Skeletal muscle cell (primary cell): ENCODE measurements around the gene SGSH.

Source experiments
- DNase-seq: peaks from one replicate; pipeline ENCODE4 v3.0.0-alpha.2; 2010; ENCODE audit warnings: low read depth
- H3K4me3 ChIP-seq: 2 replicates; pipeline ENCODE4 v1.5.1; 2011; ENCODE audit warnings: low read depth, mild to moderate bottlenecking, control low read depth, low read length, moderate library complexity

Gene SGSH

DNA sequence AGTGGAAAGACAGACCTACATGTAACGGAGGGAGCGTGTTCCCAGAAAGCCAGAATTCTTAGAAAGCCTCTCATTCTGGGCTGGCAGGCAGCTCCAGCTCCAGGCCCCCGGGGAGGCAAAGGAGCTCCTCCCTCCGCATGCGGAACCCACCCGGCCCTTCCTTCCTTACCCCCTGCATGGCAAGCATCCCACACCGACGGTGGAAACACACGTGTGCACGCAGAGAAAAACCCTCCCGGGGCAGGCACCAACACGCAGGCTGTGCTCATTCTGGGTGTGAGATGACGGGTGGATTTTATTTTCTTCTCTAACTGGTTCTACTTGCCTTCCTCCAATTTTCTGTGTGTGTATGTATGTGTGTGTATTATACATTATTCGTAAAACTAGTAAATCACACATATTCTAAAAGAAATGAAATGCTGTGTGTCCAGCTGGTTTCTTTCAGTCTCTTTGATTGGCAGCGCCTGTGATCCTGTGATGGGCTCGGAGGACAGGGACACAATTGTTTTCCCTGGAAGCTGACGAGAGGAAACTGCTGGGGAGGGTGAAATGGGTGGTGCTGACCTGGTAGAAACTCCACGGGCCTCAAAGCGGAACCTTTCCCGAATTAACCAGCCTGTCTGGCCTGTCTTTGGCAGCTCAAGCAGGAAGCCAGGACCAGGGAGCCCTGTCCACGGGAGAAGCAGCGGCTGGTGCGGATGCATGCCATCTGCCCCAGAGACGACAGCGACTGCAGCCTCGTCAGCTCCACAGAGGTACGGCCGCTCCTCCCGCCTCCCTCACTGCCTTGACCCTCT is 28.1 kb downstream of the SGSH start:
- no peak overlapping the region for H3K4me3 ChIP-seq
- DNase-seq: no peak

DNA sequence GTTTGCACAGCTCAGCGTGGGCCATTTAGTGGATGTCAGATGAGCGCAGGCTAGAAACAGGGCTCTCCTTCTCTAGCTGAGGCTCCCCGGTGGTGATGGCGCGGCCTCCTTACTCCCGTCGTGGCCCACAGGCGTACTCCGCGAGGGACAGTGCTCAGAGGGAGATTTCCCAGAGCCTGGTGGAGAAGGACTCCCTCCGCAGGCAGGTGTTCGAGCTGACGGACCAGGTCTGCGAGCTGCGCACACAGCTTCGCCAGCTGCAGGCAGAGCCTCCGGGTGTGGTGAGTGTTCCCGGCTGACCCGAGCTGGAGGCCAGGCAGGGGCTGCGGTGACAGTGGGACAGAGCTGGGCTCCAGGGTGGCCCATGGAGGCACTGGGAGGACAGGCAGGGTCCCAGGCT is 28.9 kb downstream of the SGSH start:
- DNase-seq: no peak
- H3K4me3 ChIP-seq: no peak overlapping the region

DNA sequence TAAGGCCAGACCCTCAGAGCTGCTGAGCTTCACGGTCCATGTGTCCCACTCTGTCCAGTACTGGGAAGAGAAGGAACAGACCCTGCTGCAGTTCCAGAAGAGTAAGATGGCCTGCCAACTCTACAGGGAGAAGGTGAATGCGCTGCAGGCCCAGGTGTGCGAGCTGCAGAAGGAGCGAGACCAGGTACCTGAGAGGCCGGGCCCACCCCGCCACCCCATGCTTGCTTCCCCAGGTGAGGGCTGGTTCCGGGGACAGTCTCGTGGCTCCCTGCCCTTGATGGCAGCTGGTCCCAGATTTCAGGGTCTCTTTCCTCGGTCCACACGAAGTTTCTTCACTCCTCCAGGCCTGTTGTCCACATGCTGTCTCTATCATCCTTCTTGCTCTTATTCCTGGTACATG is 29.4 kb downstream of the SGSH start:
- no peak for DNase-seq
- no peak overlapping the region for H3K4me3 ChIP-seq

DNA sequence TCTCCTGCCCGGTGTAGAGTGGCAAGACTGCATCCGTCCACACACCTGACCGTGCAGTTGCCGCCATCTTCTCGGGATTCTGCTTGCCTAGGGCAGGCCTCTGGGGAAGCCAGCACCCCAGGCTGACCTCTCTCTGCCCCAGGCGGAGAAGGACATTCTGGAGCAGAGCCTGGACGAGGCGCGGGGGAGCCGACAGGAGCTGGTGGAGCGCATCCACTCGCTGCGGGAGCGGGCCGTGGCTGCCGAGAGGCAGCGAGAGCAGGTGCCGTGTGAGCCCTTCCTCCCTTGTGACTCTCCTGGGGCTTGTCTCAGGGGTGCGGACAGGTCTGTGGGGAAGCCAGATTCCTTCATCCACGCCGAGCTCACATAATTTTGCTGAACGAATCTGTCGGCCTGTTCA is 30.5 kb downstream of the SGSH start:
- no peak for DNase-seq
- no peak overlapping the region for H3K4me3 ChIP-seq

DNA sequence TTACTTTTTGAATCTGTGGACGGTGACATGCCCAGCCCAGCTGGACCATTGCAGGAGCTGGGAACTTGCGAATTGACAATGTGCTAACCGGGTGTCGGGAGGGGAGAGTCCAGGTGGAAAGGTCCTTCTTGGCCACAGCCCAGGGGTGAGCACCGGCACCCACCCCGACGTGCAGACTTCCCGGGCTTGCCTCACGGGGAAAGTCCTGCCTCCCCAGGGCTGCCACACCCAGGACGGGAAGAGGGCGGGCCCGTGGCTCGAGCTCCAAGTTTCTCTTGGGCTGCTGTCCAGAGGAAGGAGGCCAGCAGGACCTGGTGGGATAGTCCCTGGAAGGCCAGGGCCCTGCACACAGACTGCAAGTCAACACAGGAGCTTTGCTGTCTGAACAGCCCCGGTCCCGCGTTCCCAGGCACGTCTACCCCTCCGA is 32.6 kb downstream of the SGSH start:
- H3K4me3 ChIP-seq: peak overlapping the region; percentile 12
- DNase-seq: no peak

DNA sequence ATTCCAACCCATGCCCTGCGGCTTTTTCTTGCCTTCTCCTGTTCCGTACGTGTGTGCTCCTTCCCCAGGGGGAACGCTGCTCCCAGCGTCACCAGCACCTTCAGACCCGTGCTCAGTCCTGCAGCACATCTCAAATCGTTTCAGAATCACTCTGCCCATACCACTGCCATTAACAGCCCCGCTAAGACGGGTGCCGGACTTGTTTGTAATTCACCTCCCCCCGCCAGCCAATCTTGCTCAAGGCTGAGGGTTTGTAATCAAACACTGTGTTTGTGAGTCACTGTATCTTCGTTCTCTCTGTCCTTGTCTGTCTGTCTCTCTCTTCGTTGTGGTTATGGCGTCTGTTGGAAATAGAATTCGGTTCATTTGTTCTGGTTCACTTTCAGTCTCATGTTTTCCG is 33.0 kb downstream of the SGSH start:
- DNase-seq: peak; percentile 10
- no peak overlapping the region for H3K4me3 ChIP-seq

DNA sequence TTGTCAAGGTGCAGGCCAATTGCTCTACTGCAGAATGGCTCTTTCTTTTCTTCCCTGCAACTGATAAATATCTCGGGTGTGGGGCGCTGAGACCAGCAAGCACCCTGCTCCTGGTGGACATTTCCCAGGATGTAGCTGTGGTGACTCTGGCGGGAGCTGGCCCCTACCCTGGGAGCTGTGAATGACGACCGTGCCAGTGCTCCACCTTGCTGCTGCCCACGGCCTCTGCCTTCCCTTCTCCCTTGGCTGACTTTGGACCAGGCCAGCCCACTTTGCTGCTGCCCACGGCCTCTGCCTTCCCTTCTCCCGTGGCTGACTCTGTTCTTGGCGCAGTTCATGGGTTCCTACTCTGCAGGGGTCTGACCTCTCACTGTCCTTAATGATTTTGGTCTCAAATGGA is 34.2 kb downstream of the SGSH start:
- H3K4me3 ChIP-seq: no peak overlapping the region
- DNase-seq: no peak

DNA sequence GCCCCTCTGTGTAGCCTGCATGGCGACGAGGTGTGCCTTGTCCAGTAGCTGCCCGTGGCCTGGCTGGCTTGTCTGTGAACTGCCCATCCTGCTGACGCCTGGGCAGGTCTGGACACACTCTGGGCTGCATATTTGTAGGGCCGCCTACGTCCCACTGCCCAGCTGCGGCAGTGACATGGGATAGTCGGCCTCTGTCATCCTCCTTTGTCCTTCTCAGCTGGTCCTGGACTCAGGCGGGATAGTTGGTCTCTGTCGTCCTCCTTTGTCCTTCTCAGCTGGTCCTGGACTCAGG is 35.8 kb downstream of the SGSH start:
- H3K4me3 ChIP-seq: no peak overlapping the region
- no peak for DNase-seq

DNA sequence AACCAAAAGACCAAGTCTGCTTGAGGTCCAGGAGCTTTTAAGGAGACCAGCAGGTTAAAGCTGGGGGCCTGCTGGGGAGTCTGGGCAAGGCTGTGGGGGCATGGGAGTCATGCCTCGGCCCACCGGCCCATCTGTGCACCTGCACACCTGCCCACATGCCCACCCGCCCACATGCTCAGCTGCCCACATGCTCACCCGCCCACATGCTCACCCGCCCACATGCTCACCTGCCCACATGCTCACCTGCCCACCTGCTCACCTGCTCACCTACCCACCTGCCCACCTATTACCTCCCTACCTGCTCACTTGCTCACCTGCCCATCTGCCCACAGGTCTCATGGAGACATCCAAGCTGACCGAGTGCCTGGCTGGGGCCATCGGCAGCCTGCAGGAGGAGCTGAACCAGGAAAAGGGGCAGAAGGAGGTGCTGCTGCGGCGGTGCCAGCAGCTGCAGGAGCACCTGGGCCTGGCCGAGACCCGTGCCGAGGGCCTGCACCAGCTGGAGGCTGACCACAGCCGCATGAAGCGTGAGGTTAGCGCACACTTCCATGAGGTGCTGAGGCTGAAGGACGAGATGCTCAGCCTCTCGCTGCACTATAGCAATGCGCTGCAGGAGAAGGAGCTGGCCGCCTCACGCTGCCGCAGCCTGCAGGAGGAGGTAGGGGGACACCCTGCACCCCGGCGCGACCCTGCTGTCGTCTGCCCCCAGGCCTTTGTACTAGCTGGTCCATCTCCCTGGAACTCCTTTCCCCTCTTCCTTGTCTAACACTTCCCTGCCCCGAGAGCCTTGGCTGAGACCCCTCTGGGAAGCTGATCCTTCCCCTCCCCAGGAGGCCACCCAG is 36.3 kb downstream of the SGSH start:
- no peak overlapping the region for H3K4me3 ChIP-seq

DNA sequence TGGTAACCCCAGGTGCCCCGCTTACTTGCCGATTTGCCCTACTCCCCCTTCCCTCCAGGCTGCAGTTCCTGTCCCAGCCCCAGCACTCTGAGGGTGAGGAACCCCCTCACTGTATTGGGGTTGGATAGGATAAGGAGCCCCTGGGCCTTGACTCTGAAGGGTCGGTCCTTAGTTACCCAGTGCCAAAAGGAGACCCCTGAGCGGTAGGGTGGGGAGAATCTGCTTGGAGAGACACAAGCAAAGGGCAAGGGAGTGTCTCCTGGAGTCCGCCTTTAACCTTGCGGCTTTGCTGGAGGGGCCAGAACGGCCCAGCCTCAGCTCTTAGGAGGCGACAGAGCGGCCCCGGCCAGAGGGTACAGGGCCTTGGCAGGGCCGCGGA is 37.3 kb downstream of the SGSH start:
- no peak overlapping the region for H3K4me3 ChIP-seq
- DNase-seq: no peak

More for the DNA sequence above, 36.3 kb downstream of the SGSH start:
- no peak for DNase-seq

DNA sequence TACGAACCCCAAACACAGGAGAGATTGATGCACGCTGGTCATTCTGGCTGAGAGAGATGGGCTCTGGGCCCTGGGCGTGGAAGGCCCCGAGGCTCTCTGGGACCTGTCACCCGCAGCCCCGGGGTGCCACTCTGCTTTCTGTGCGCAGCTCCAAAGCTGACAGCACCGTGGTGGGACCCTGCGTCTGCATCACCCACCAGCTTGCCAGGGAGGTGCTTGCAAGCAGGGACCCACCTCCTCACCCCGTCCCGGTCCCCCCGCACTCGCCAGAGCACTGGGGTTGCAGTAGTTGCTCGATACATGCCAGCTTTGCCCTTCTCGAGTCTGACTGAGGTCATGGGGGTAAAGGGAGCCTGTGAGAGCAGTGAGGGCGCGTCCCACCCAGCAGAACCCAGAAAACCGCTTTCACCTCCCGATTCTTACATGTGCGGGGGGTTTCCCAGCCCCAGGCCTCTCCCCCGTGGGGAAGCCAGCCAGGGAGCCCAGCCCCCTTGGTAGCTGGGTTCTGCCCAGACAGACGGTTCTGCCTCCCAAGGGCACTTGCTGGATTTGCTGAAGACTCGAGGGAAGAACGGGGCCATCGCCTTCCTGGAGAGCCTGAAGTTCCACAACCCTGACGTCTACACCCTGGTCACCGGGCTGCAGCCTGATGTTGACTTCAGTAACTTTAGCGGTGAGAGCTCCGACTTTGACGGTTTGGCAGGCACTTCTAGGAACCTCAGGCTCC is 37.9 kb downstream of the SGSH start:
- no peak for DNase-seq
- H3K4me3 ChIP-seq: no peak overlapping the region

DNA sequence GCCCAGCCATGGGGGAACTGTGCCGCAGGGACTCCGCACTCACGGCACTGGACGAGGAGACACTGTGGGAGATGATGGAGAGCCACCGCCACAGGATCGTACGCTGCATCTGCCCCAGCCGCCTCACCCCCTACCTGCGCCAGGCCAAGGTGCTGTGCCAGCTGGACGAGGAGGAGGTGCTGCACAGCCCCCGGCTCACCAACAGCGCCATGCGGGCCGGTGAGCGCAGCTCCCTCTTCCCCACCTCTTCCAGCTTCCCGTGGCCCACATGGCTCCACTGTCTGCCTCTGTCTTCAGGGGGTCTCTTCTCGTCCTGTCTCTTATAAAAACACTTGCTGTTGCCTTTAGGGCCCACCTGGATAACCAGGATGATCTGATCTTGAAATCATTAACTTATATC is 38.7 kb downstream of the SGSH start:
- no peak for DNase-seq
- no peak overlapping the region for H3K4me3 ChIP-seq

DNA sequence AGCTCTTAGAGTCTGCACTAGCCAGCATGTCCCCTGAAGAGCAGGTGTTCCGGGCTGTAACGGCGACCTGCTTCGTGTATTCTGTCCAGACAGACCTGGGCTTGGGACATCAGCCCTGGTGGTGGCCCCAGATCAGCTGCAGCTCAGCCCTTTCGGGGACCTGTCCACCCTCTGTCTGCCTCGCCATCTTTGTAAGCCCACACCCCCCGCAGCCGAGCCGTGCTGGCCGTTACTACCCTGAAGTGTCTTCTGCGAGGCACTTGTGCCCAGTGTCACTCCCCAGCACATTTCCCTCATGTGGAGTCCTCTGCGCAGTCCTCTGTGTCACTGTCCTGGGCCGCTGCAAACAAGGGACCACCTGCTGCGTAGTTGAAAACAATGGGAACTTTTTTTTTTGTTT is 39.9 kb downstream of the SGSH start:
- no peak overlapping the region for H3K4me3 ChIP-seq
- DNase-seq: no peak

DNA sequence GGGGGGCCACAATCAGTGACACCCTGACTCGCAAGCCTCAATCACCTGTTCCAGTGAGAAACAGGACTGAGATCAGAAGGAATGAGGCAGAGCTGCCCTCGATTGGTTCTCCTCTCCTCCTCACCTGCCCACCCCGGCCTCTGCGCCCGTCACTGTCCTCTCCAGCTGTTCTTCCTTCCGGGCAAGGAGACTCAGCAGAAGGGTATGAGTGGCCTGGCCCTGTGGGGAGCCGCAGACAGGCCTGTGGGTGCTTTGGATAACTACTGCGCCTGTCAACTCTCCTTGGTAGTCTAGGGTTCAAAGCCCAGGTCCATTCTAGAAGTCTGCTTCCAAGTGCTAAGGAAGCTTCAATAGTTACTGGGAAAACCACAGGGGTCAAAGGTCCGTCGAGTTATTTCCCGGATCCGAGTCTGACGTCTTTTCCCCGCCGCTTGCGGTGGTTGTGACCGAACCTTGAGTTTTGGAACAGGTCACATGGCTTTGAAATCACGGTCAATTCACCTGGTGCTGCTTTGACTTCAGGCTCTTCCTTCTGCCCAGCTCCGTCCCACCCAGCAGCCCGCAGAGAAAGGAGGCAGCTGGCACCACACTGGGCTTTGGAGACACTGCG is 42.0 kb downstream of the SGSH start:
- DNase-seq: no peak

DNA sequence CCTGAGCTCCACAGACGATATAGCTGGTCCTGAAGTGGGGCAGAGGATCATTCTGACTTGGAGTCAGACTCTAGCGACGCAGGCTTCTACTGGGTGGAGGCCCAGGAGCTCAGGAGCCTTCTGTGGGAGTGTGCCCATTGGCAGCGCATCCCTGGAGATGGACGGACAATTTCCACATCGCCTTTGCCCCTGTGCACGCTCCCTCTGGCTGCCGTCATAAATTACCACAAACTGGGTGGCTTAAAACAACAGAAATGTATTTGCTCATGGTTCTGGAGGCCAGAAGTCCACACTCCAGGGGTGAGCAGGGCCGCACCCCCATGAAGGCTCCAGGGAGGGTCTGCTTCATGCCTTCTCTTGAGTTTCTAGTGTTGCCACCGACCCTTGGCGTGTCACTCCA is 43.4 kb downstream of the SGSH start:
- no peak overlapping the region for H3K4me3 ChIP-seq
- DNase-seq: no peak

More for the DNA sequence above, 42.0 kb downstream of the SGSH start:
- no peak overlapping the region for H3K4me3 ChIP-seq

DNA sequence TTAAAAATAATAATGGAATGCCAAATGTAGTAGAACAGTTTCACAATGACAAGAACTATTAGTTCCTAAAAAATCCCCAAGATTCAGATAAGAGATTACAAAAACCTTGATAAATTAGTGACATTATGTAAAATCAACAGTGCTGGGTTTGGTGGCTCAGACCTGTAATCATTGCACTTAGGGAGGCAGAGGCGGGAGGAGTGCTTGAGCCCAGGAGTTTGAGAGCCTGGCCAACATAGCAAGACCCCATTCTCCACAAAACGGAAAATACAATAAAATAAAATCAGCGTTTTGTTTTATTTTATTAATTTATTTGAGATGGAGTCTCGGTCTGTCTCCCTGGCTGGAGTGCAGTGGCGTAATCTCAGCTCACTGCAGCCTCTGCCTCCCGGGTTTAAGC is 46.2 kb downstream of the SGSH start:
- no peak overlapping the region for H3K4me3 ChIP-seq
- no peak for DNase-seq

DNA sequence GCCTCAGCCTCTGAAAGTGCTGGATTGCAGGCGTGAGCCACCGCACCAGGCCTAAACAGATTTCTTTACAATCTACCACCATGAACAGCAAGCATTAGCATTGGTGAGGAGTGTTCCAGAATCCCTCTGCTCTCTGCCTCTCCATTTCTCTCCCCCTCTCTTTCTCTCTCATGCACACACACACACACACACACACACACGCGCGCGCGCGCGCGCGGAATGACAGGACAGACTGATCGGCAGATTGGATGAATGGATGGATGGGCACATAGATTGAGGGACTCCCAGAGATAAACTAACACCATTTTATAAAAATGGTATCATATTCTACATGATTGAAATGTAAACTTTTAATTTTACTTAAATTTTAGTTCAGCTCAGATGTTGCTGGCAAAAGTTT is 47.0 kb downstream of the SGSH start:
- no peak for DNase-seq
- no peak overlapping the region for H3K4me3 ChIP-seq

DNA sequence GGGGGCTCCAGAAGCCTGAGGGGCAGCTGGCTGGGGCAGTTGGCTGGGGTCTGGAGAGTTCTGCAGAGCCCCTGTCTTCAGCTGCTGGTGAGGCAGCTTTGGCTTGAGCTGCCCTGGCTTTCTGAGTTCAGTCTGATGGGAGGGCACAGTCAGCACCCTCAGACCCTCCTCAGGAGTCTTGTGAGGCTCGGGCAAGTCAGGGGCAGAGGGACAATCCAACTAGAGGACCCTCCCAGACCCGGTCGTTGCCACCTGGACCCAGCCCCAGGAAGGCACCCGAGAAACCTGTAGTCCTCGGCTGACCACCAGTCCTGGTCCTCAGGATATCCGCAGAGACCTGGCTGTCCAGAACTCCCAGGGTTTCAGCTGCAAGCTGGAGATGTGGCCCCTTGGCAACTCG is 48.5 kb downstream of the SGSH start:
- H3K4me3 ChIP-seq: no peak overlapping the region
- DNase-seq: no peak

DNA sequence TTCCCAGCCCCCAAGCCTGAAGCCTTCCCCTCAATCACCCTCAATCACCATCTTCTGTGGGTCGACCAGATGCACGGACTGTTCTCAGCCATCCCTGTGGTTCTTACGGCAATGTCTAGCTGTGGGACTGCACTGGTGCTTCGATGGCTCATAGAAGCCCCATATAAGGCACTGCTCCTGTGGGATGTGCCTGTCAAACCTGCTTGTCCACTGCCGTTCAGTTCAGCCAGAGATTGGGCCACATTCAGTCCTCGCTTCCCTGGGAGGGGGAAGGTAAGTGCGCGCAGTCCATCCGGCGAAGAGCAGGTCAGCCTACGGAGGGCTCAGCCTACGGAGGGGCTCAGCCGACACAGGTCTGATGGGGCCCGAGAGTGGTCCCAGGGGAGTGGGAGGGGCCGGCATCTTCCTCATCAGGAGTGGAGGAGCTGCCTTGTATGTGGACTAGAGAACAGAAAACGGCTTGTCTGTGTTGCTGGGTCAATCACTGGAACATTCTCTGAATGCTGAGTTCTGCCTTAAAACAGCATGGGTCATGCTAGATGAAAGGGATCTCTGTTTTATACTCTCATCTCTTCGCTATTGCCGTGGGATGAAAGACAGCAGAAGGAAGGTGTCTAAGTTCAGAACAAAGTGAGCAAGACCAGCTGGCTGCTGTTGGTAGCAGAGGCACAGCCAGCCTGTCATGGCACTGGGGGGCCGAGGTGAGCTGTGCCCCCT is 50.2 kb downstream of the SGSH start, which contains the start of gene CARD14:
Gene CARD14 (plus strand): TSS at position 247 of the 717 bp plus-strand sequence. CDS start 11,409 bp downstream, outside the sequence.
- DNase-seq: no peak
- H3K4me3 ChIP-seq: no peak within 1 kb of the TSS
